T-helper 1 cell treated with Interleukin-12 subunit alpha and Interleukin-12 subunit beta and Interleukin-4 antibody, amounts not matched to agents 30 μg/mL and 1 μg/mL, for 36 hours (primary cell): Measurements from ENCODE around the gene MED26.
A peak's percentile ranks its signal among the peaks of the same experiment; 100 is the strongest.

Experiments used
- H3K27ac Mint-ChIP-seq: one replicate; pipeline ENCODE4 v1.8.0; 2021; ENCODE audit warnings: mild to moderate bottlenecking, mixed read lengths
- H3K27me3 Mint-ChIP-seq: one replicate; pipeline ENCODE4 v1.8.0; 2021; ENCODE audit warnings: low read depth, mixed read lengths
- H3K36me3 Mint-ChIP-seq: one replicate; pipeline ENCODE4 v1.8.0; 2021; ENCODE audit warnings: low read depth, mixed read lengths
- H3K4me1 Mint-ChIP-seq: one replicate; pipeline ENCODE4 v1.8.0; 2021; ENCODE audit warnings: low read depth, mixed read lengths
- H3K4me3 Mint-ChIP-seq: one replicate; pipeline ENCODE4 v1.8.0; 2021; ENCODE audit warnings: mild to moderate bottlenecking, moderate library complexity, mixed read lengths
- H3K9me3 Mint-ChIP-seq: one replicate; pipeline ENCODE4 v1.8.0; 2021; ENCODE audit warnings: mixed read lengths

The MED26 gene

DNA sequence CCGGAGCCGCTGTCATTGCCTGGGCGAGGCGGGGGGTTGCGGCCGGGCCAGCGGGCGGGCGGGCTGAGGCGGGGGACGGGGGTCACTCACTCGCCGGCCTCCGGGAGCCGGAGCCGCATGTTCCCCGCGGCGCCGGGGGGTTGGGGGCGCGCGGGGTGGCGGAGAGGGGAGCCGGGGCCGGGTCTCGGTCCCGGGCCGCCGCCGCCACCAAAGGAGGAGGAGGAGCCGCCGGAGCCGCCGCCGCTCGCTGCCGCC is 149 bp downstream of the MED26 start:
- Mint-ChIP-seq H3K27ac (no peak overlapping the region), H3K4me1 (peaks cover 48% of the 10 kb centered on the region)

DNA sequence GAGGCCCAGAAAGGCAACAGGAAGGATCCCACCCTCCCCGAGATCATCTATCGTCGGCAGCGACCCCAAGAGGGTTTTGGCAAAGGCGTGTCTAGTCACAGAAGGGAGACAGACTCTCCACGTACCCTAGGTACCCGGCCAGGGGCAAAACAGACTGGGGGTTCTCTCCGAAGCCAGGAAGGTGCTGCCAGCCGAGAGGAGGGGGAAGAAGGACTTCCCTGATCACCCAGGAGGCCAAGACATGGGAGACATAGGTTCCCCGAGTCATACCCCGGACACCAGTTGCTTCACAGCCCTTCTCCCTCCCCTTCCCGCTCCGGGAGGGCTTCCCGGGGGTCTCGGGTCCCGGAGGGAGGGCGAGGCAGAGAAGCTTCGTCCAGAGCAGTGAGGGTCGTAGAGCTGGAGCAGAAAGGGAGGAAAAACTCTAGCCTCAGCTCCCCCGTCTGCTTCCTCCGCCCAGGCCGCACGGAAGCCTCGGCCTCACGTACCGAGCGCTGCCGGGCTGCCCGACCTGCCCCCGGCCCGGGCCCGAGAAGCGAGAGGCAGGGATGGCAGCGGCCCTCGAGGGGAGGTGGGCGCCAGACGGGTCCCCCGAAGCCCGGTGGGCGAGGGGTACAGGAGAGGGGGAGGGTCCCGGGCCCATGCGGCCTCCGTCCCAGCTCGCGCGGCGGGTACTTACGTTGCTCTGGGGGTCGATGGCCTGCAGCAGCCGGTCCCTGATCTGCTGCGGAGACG is 644 bp downstream of the MED26 start:
- Mint-ChIP-seq H3K4me3 (peak overlapping the region; percentile 91), H3K4me1 (peaks cover 44% of the 10 kb centered on the region)

More for the DNA sequence above, 149 bp downstream of the MED26 start:
- Mint-ChIP-seq H3K9me3 (no peaks in the 10 kb centered on the region), H3K36me3 (peaks cover 30% of the 10 kb centered on the region), H3K27me3 (no peaks in the 10 kb centered on the region), H3K4me3 (peak overlapping the region; percentile 91)

DNA sequence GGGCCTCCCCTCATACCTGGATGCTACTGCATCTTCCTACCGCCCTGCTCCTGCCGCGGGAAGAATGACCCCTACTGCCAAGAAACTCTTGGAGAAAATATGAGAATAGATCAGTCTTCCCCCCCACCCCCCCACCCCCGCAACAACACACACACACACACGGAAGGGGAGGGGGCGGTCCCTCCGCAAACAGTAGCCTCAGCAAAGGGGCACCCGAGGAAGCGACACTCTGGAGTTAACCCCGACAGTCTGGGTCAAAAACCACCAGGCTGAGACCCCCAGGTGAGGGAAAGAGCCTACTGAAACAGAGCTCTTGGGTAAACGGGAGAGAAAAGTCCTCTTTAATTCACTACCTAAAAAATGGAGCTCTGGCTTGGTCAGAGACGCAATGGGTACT is 1.2 kb downstream of the MED26 start:
- H3K4me1 Mint-ChIP-seq, result peaks cover 42% of the 10 kb centered on the region
- no peaks in the 10 kb centered on the region for H3K9me3 Mint-ChIP-seq
- H3K36me3 Mint-ChIP-seq, result peaks cover 26% of the 10 kb centered on the region

More for the DNA sequence above, 644 bp downstream of the MED26 start:
- H3K36me3 Mint-ChIP-seq, result peaks cover 29% of the 10 kb centered on the region
- no peaks in the 10 kb centered on the region for H3K9me3 Mint-ChIP-seq
- H3K27me3 Mint-ChIP-seq, result no peaks in the 10 kb centered on the region
- H3K27ac Mint-ChIP-seq, result peak overlapping the region; percentile 90

DNA sequence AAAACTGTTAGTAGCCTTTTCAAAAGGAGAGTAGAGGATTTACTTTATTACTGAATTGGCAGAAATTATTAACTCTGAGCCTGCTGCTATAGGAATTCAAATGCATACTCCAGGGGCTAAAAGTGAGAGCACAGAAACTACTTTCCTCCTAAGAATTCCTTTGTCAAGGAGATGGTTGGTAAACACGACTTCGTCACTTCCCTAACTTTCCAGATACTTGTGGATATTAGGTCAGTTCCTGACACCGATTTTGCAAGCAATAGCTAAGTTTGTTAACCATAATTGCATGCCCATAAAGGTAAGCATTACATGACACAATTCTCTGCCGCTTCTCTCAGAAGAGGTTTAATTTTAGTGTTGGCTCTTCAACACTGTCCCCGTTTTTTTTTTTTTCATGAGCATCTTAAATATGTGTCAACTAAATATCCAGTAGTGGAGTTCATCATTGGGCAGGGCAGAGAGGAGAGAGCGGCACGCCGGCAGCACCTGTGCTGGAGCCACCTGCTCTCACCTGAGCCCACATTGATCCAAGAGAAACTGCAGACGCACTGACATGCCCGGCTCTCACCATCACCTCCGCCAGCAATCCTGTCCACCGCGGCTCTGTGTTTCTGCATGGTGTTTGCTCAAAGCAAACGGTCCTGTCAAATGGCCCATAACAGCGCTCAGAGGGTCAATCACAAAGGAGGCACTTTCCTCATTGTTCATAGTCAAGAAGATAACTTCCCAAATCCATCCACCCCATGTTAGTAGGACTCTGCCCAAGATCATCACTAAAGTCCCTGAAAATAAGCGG is 2.6 kb downstream of the MED26 start:
- peaks cover 18% of the 10 kb centered on the region for H3K36me3 Mint-ChIP-seq
- no peak overlapping the region for H3K27ac Mint-ChIP-seq
- H3K4me1 Mint-ChIP-seq, result peaks cover 45% of the 10 kb centered on the region
- no peaks in the 10 kb centered on the region for H3K27me3 Mint-ChIP-seq
- no peaks in the 10 kb centered on the region for H3K9me3 Mint-ChIP-seq
- H3K4me3 Mint-ChIP-seq, result peak overlapping the region; percentile 91

More for the DNA sequence above, 1.2 kb downstream of the MED26 start:
- H3K4me3 Mint-ChIP-seq, result peak overlapping the region; percentile 91
- no peaks in the 10 kb centered on the region for H3K27me3 Mint-ChIP-seq
- H3K27ac Mint-ChIP-seq, result peak overlapping the region; percentile 90

DNA sequence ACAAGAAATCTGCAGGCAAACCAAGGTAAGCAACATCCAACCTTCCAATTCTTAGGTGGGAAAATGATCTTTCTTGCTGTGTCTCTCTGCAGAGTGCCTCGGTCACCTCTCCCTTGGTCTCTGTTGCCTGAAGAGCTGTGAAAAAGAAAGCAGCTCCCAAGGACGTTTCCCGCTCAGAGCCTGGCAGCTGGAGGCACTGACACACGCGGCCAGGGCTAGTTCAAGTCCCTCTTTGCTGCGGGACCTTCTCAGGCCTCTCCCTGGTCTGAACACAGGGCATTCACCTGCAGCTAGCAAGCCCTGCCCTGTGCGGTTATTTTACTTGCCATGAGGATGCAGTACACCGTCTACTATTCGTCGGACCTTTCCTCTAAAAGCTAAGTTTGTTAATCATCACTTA is 3.8 kb downstream of the MED26 start:
- Mint-ChIP-seq H3K27me3 (no peaks in the 10 kb centered on the region), H3K27ac (no peak overlapping the region), H3K4me1 (peaks cover 45% of the 10 kb centered on the region), H3K9me3 (no peaks in the 10 kb centered on the region), H3K36me3 (peaks cover 18% of the 10 kb centered on the region), H3K4me3 (no peak overlapping the region)

DNA sequence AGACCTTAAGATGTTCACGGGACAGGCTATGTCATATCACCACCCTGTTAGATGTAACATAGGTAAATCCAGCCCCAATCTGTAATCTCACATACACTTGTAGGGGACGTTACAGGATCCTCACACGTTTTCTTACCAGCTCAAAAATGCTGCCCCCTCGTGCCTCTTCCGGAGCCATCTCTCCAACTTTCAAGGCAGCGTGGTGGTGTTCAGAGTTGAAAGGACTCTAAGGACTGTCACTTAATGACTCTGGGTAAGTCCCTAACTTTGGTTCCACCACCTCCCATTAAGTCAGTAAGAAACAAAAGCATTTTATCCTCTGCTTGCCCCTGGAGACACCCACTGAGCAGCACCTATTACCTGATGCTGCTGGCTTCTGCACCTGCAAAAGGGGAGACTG is 4.4 kb downstream of the MED26 start:
- no peaks in the 10 kb centered on the region for H3K27me3 Mint-ChIP-seq
- peaks cover 18% of the 10 kb centered on the region for H3K36me3 Mint-ChIP-seq
- peak overlapping the region; percentile 36 for H3K27ac Mint-ChIP-seq
- H3K4me3 Mint-ChIP-seq, result no peak overlapping the region
- no peaks in the 10 kb centered on the region for H3K9me3 Mint-ChIP-seq
- H3K4me1 Mint-ChIP-seq, result peaks cover 42% of the 10 kb centered on the region

DNA sequence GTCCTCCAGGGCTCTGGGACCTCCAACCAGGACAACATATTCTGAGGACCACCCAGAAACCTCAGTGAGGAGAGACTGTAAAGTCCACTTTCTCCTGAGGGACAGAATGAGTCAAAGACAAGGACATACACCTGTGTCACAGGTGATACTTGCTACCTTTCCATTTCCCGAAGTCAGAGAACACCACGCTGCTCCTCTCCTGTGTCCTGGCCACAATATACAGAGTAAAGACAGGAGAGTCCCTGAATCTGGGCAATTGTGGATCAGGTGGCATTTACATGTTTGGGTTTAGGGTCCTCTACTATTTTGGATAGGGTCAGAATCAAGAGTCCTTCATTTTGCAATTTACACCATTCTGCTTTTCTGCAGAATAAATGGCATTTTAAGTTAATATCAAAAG is 4.9 kb downstream of the MED26 start:
- H3K9me3 Mint-ChIP-seq, result no peaks in the 10 kb centered on the region
- peaks cover 43% of the 10 kb centered on the region for H3K4me1 Mint-ChIP-seq
- H3K36me3 Mint-ChIP-seq, result peaks cover 18% of the 10 kb centered on the region
- H3K27ac Mint-ChIP-seq, result no peak overlapping the region
- no peak overlapping the region for H3K4me3 Mint-ChIP-seq
- H3K27me3 Mint-ChIP-seq, result no peaks in the 10 kb centered on the region

DNA sequence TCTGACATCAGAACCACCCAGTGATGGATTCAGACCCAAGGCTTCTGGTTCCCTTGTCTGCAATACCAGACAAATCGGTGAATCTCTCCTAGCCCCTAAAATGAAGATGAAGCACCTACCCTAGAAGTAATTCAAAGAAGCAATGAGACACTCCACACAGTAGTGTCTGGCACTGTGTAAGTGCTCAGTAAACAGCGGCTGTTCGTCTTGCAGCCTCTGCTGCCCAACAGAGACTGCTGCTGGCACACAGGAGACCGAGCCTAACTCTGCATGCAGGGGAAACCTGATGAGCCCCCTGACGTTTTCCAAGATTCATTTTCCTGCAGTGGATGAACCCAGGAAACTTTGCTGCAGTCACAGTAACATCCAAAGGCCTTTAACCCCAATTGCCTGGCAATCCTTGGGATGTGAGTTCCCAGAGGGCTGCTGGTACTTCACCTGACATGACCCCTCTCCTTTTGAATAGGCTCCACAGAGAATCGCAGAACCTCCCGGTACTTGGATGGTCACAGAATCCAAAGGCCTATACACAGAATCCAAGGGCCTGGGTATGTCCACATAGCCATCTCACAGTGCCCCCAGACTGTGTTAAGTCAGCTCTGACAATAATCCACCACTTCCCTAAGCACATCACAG is 6.7 kb downstream of the MED26 start:
- H3K27ac Mint-ChIP-seq, result no peak overlapping the region
- no peak overlapping the region for H3K4me3 Mint-ChIP-seq
- H3K4me1 Mint-ChIP-seq, result peaks cover 43% of the 10 kb centered on the region
- no peaks in the 10 kb centered on the region for H3K27me3 Mint-ChIP-seq
- no peaks in the 10 kb centered on the region for H3K9me3 Mint-ChIP-seq
- H3K36me3 Mint-ChIP-seq, result peaks cover 14% of the 10 kb centered on the region

DNA sequence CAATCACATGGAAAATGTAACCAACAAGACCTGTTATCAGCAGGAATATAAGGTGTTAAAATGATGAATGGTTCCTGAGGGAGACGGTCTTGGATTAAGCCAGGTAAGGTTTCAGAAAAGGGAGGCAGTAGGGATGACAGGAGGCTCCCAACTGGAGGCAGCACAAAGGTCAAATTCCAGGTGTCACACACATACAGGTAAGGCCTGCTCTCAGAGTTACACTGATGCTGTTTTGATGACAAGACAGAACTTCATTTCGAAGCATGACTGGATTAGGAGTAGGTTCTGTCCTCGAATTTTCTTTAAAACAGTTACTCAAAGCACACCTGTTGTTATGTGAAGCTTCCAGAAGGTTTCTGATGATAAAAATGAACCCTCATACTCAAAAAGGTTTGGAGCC is 7.4 kb downstream of the MED26 start:
- Mint-ChIP-seq H3K9me3 (no peaks in the 10 kb centered on the region), H3K4me1 (peaks cover 42% of the 10 kb centered on the region), H3K36me3 (peaks cover 8% of the 10 kb centered on the region), H3K4me3 (no peak overlapping the region), H3K27me3 (no peaks in the 10 kb centered on the region), H3K27ac (no peak overlapping the region)

DNA sequence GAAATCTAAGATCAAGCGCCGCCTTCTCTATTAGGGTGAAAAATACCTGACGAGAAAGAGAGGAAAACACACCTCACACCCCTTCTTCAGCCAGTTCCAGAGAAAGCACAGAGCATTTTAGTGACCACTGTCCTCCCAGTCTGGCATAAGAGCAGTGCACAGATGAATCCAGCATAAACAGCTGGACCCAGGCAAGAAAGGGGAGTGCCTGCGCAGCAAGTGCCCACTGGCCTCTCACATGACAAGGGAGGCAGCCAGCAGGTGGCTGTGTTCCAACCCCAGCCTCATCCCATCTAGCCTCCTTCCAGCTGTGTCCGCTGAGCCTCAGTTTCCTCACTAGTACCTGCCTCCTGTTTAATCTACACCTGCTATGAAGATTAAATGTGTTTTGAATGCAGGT is 8.0 kb downstream of the MED26 start:
- H3K27me3 Mint-ChIP-seq, result no peaks in the 10 kb centered on the region
- no peak overlapping the region for H3K27ac Mint-ChIP-seq
- H3K9me3 Mint-ChIP-seq, result no peaks in the 10 kb centered on the region
- peaks cover 41% of the 10 kb centered on the region for H3K4me1 Mint-ChIP-seq
- H3K36me3 Mint-ChIP-seq, result peaks cover 4% of the 10 kb centered on the region
- no peak overlapping the region for H3K4me3 Mint-ChIP-seq

DNA sequence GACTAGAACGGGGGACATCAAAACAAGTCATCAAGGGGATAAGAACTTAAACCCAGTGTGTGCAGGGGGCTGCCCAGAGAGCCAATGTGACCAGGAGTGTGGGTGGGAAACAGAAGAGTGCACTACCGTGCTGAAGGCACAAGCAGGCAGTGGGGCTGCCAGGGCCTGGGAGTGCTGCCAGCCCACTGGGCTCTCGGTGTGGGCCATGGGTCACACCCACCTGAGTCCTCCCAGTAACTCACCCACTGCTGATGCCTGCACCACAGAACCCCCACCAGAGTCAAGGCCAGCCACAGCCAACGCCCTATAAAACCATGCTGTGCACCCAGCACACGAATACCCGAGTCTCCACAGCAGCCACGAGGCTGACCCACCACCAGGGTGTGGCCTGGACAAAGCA is 8.5 kb downstream of the MED26 start:
- peaks cover 4% of the 10 kb centered on the region for H3K36me3 Mint-ChIP-seq
- H3K27ac Mint-ChIP-seq, result no peak overlapping the region
- H3K4me3 Mint-ChIP-seq, result no peak overlapping the region
- H3K27me3 Mint-ChIP-seq, result no peaks in the 10 kb centered on the region
- peaks cover 40% of the 10 kb centered on the region for H3K4me1 Mint-ChIP-seq
- no peaks in the 10 kb centered on the region for H3K9me3 Mint-ChIP-seq

DNA sequence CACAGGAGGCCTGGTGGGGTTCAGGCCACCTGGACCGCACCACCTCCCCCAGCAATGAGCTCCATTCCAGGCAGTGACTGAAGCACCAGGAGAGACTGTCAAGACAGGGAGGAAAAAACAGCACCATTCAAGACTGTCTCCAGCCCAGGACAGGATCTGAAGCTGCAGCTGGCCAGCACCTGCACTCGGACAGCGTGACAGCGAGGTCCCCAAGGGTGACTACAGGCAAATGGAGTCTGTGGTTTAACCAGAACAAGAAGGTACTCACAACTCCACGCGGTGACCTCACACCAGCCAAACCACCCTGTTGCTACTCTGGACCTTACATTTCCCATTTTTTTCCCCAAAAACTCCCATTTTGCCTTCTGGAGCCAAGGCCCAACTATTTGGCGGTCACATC is 9.8 kb downstream of the MED26 start:
- H3K4me3 Mint-ChIP-seq, result no peak overlapping the region
- H3K4me1 Mint-ChIP-seq, result peaks cover 36% of the 10 kb centered on the region
- no peaks in the 10 kb centered on the region for H3K36me3 Mint-ChIP-seq
- H3K9me3 Mint-ChIP-seq, result no peaks in the 10 kb centered on the region
- H3K27ac Mint-ChIP-seq, result no peak overlapping the region
- no peaks in the 10 kb centered on the region for H3K27me3 Mint-ChIP-seq

DNA sequence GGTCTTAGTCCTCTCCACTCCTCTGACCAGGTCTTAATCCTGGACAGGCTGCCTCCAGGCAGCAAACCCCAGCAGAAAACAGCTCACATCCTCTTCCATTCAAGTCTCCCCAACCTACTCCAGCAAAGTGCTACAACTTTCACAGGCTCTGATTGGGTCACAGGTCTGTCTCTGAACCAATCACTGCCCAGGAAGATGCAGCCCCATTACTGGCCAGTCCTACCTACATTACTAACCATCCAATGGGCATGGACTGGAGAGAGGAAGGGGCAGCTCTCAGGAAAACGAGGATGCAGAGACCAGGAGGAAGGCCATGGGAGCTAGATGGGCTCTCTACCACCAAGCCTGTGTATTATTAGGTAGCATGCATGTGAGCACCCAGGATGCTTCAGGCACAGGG is 12.2 kb downstream of the MED26 start:
- no peaks in the 10 kb centered on the region for H3K36me3 Mint-ChIP-seq
- H3K27ac Mint-ChIP-seq, result peak overlapping the region; percentile 38
- H3K4me3 Mint-ChIP-seq, result no peak overlapping the region
- H3K27me3 Mint-ChIP-seq, result no peaks in the 10 kb centered on the region
- H3K4me1 Mint-ChIP-seq, result peaks cover 45% of the 10 kb centered on the region
- H3K9me3 Mint-ChIP-seq, result no peaks in the 10 kb centered on the region

DNA sequence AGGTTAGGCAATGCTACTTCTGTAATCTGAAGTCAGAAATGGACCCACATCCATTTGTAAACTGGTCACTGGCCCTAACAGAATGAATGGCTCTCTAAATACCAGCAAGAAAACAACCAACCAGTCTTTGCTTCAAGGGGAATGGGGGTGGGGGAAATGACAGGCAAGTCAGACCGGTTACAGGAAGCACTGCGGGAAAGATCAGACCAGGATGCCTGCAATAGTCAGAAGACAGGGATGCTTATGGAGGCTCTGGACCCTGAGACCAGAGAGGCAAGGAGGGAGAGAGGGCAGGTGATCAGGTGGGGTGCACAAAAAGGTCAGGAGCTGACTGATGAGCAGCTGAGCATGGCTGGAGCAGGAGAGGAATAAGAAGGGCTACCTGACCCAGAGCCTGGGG is 13.1 kb downstream of the MED26 start:
- peaks cover 46% of the 10 kb centered on the region for H3K4me1 Mint-ChIP-seq
- no peaks in the 10 kb centered on the region for H3K36me3 Mint-ChIP-seq
- no peaks in the 10 kb centered on the region for H3K9me3 Mint-ChIP-seq
- peak overlapping the region; percentile 38 for H3K4me3 Mint-ChIP-seq
- H3K27me3 Mint-ChIP-seq, result no peaks in the 10 kb centered on the region
- peak overlapping the region; percentile 62 for H3K27ac Mint-ChIP-seq

DNA sequence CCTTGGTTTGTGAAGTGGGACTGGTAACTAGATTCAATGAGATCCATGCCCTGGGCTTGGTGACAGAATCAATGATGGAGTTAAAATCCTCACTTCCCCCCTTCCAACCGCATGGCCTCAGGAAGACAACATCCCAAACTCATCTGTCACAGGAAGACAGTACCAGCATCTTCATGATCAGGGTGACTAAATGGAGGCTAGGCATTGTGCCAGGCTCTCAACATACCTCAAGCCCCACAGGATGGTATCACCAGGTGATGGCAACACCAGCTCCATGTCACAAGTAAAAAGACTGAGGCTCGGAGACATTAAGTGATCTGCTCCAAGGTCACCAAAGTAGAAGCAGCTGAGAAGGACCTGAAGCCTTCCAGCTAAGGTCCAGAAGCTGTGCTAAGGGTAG is 14.2 kb downstream of the MED26 start:
- Mint-ChIP-seq H3K9me3 (no peaks in the 10 kb centered on the region), H3K27ac (no peak overlapping the region), H3K36me3 (no peaks in the 10 kb centered on the region), H3K4me3 (no peak overlapping the region), H3K4me1 (peaks cover 44% of the 10 kb centered on the region), H3K27me3 (no peaks in the 10 kb centered on the region)
